ENCODE data around the gene INSYN2B.

DNA sequence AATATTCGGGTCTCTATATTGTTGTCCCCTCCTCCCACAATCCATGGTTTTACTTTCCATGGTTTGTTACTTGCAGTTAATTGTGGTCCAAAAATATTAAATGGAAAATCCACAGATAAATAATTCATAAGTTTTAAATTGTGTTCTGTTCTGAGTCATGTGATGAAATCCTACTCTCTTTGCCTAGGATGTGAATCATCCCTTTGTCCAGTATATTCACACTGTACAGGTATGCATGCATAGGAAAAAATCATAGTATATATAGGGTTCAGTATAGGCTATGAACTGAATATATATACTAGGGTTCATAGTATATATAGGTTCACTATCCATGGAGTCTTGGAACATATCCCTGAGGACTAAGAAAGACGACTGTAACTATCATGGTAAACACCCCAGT, 19.6 kb downstream of the INSYN2B start:
- TF ChIP-seq CTCF (IDR thresholded peaks at IDR 0.05), result no peak
- TF ChIP-seq POLR2A (IDR thresholded peaks at IDR 0.05), result no peak
- TF ChIP-seq POLR2AphosphoS5 (IDR thresholded peaks at IDR 0.05), result no peak
